GM11168 (cell line): ENCODE data around the gene ZNF648.
"Not testable (repeated sequence)": the region's sequence is repeated elsewhere in the genome, so short reads cannot be mapped to it uniquely, and the experiment has no call there.

ENCODE experiments used
- in situ Hi-C: fragments of 300-500 bp; cut with MboI; formaldehyde crosslinking; loops from one replicate; pipeline ENCODE4 v1.12.0; 2022; ENCODE audit warnings: low sequenced_read_pairs; ENCODE audit not compliant: unreplicated experiment

Gene ZNF648

GRCh38 chr1:182080955-182081582, 19.6 kb upstream of the ZNF648 start:
- in situ Hi-C loops: loop anchor here (25.0 kb wide), 1 partner anchor 706 kb away; the partner anchor contains the start of gene NPL

GRCh38 chr1:182080040-182080439, 18.5 kb upstream of the ZNF648 start:
- in situ Hi-C loops: loop anchor here (25.0 kb wide), 1 partner anchor 707 kb away; the partner anchor contains the start of gene NPL

GRCh38 chr1:182071924-182072323, 10.4 kb upstream of the ZNF648 start:
- in situ Hi-C loops: loop anchor here (25.0 kb wide), 1 partner anchor 585 kb away; the partner anchor contains the start of gene CACNA1E

DNA sequence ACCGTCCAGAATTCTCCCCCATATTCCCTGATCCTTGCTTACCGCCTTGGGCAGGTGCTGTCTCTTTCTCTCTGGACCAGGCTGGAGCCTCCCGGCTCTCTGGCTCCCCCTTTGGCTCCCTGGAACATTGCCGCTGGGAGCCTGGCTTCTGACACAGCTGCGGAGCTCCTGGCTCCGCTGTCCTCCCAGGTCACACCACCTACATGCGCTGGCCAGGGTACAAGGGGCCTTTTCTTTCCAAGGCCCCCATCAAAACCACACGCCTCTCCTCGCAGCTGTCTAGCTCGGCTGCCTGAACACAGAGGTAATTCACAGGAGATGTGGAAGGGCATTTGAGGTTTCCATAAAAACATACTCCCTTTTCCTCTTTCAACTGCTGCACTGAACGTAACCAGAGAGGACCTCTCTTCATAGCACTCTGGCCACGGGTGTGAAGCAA, 7.5 kb upstream of the ZNF648 start:
- in situ Hi-C loops: loop anchor here (25.0 kb wide), 1 partner anchor 582 kb away; the partner anchor contains the start of gene CACNA1E

DNA sequence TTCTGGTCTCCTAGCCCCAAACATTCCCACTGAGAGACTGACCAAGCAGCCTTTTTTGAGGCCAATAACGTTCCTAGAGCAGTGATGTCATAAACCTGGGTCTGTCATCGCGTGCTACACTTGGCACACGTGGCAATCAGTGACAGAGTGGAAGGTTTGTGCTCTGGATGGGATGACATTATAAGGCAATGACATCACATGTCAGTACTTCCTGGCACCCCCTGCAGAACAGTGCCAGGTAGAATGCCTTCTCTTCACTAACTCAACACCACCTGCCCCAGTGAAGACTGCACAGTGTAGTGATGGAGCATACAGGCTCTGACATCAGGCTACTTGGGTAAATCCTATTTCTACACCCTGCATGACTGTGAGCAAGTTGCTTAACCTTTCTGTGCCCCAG, 5.4 kb upstream of the ZNF648 start:
- in situ Hi-C loops: loop anchor here (25.0 kb wide), 1 partner anchor 580 kb away; the partner anchor contains the start of gene CACNA1E

DNA sequence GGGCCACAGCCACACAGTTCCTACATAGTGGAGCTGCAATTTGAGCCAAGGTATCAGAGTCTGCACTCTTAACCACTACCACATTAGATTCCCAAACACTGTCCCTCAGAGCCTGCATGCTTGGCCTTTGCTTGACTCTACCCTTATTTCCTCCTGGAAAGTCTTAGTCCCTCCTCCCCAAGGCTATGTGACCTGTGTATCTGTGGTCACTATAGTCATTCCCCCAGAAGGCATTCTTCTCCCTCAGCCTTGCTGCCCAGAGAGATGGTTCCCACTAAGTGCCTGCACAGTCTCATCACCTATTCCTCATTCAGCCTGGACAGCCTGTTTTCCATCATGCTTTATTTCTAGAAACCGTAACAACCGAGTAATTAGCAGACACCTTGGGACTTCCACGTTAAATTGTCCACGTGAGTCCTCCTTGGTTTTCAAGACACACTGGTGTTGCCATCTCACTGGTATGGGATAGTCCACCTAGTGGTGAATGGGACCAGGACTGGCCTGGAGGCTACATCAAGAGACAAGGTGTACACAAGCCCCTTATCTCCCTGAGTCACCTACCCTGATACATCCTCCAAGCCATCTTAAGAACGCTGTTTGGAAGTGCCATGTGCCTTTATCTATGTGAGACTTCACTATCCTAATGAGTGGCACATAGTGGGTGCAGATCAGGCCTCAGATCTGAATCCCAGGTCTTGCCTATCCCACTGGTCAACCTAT, 3.8 kb upstream of the ZNF648 start:
- in situ Hi-C loops: loop anchor here (25.0 kb wide), 1 partner anchor 578 kb away; the partner anchor contains the start of gene CACNA1E

DNA sequence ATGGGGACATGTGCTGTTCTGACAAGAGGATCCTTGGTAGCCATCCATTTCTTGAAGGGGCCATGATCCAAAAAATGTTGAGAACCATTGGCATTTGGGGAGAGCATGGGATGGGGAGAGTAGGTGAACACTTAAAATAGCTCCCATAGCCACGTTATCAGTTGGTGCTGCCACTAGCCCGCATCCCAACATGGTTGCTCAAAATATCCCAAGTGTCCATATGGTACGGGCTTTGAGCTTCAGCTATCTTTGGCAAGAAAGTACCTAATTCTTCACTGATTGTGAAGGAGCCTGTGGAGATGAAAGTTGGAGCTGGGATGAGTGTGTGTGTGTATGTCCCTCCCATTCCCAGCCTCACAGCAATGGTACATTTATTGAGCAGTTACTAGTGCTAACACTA, 3.1 kb upstream of the ZNF648 start:
- in situ Hi-C loops: loop anchor here (25.0 kb wide), 1 partner anchor 577 kb away; the partner anchor contains the start of gene CACNA1E

- in situ Hi-C loops: loop anchor here (25.0 kb wide), 1 partner anchor 575 kb away; the partner anchor contains the start of gene CACNA1E
These were observed 711 bp upstream of the ZNF648 start for GRCh38 chr1:182062223-182062622.

DNA sequence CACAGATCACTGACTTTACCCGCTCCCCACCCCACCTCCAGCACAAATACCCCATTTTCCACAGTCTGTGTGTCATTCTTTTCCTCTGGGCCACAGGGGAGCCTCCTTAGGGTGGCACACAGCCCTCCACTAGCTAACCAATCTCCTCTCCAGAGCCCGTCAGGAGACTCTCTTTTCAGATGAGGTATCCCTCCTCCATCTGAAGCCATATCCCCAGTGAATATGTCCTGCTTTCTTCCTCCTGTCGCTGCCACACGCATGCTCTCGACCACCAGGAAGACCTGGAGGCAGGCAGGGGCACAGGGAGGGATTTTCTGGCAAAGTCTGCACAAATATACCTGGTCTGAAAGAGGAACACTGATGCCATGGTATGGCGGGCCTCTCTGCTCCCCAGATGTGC, 635 bp downstream of the ZNF648 start:
- in situ Hi-C loops: loop anchor here (25.0 kb wide), 1 partner anchor 574 kb away; the partner anchor contains the start of gene CACNA1E

- in situ Hi-C loops: loop anchor here (25.0 kb wide), 1 partner anchor 573 kb away; the partner anchor contains the start of gene CACNA1E
These were observed 1.6 kb downstream of the ZNF648 start for GRCh38 chr1:182059936-182060335.

- in situ Hi-C loops: loop anchor here (25.0 kb wide), 1 partner anchor 569 kb away; the partner anchor contains the start of gene CACNA1E
These were observed 4.7 kb downstream of the ZNF648 start for GRCh38 chr1:182056601-182057366.

DNA sequence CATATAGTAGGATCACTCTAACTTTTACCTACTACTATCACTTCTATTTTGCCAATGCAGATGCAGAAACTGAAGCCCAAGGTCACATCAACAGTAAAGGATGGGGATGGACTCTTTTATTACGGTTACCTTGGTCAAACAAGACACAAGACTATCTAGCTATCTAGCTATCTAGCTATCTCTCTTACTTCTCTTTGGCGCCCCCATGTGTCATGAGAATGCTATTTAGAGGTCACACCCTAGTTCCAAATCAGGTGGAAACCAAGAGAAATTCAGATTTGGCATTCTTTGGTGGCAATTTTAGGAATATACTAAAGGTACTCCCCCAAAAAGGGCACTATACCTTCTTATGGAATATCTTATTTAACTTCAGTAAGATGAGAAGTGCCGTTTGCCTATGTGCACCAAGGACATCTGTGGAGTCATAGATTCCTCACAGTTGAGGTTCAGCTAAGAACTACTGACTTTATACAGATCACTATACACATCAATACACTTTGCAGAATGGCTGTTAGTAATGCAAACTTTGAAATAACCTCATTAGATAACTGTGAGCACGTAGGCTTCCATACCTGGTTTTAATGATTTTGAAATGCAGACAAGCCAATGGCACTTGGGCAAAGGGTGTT, 6.7 kb downstream of the ZNF648 start:
- in situ Hi-C loops: loop anchor here (25.0 kb wide), 1 partner anchor 568 kb away; the partner anchor contains the start of gene CACNA1E

GRCh38 chr1:182052355-182052754, 9.2 kb downstream of the ZNF648 start:
- in situ Hi-C loops: loop anchor here (25.0 kb wide), 1 partner anchor 565 kb away; the partner anchor contains the start of gene CACNA1E

DNA sequence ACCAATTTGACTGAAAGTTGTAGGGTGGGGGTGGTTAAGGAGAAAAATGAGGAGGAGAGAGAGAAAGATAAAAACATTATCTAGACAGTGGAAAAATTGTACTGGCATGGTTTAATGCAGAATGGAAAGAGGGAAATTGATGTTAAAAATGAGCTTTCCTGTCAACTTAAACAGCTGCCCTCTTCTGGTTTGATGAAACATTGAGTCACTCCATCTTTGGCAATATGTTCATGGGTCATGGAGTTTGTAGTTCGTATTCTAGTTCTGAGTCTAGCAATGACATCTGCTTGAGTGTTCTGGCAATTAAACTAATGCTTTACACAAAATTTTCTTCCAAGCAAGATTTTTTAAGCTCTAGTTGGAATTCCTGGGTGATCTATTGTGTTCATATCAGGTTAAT, 9.6 kb downstream of the ZNF648 start:
- in situ Hi-C loops: loop anchor here (25.0 kb wide), 1 partner anchor 565 kb away; the partner anchor contains the start of gene CACNA1E

GRCh38 chr1:182050481-182051448, 10.7 kb downstream of the ZNF648 start:
- in situ Hi-C loops: loop anchor here (25.0 kb wide), 1 partner anchor 563 kb away; the partner anchor contains the start of gene CACNA1E

GRCh38 chr1:182048562-182048961, 12.9 kb downstream of the ZNF648 start:
- in situ Hi-C loops: no loop called here

DNA sequence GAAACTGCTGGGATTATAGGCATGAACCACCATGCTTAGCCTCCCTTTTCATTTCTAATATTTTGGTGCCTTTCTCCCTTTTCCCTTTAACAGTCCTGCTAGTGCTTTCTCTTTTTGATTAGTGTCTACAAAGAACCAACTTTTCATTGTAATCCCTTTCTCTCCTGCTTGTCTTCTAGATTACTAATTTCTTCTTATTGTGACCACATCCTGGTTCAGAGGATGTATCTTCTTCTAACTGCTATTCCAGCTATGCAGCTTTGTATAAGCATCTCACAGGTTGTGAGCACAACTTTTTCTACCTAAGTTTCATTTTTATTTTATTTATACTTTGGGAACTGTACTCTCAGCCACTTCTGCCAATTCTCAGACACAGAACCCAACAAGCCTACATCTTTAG, 14.7 kb downstream of the ZNF648 start:
- in situ Hi-C loops: no loop called here

- in situ Hi-C loops: not testable (repeated sequence)
These were observed 16.0 kb downstream of the ZNF648 start for GRCh38 chr1:182045481-182045880.
